ENCODE results near the gene TNS4.

Gene TNS4

DNA sequence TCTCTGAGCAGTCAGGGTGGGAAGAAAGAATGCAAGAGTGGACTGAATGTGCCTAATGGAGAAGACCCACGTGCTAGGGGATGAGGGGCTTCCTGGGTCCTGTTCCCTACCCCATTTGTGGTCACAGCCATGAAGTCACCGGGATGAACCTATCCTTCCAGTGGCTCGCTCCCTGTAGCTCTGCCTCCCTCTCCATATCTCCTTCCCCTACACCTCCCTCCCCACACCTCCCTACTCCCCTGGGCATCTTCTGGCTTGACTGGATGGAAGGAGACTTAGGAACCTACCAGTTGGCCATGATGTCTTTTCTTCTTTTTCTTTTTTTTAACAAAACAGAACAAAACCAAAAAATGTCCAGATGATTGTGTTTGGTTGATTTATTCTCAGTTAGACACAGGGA, 44.1 kb downstream of the TNS4 start:
- no peak for DNase-seq (ENCODE audit: low read depth in 2 of 2)

DNA sequence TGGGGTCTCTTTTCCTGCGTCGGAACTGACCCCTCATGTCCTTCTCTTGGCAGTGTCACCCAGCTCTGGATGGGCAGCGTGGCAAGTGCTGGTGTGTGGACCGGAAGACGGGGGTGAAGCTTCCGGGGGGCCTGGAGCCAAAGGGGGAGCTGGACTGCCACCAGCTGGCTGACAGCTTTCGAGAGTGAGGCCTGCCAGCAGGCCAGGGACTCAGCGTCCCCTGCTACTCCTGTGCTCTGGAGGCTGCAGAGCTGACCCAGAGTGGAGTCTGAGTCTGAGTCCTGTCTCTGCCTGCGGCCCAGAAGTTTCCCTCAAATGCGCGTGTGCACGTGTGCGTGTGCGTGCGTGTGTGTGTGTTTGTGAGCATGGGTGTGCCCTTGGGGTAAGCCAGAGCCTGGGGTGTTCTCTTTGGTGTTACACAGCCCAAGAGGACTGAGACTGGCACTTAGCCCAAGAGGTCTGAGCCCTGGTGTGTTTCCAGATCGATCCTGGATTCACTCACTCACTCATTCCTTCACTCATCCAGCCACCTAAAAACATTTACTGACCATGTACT, 44.9 kb downstream of the TNS4 start:
- DNase-seq (ENCODE audit: low read depth in 2 of 2), result no peak

DNA sequence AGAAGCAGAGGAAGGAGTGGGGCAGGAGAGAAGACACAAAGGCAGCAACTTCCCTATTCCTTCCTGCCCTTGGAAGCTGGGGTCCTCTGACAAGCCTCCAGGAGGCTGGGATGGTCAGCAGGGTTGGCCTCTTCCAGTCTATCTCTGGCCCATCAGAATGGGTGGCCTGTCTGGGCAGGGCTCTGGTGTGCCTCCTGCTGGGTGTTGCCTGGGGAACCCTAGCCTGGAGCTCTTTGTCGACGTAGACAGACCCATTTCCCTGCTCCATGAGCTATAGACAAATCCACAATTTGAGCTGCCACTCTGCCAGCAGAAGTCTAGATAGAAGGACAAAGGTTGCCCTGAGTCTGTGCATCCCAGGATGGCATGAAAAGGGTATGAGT, 46.8 kb downstream of the TNS4 start:
- DNase-seq (ENCODE audit: low read depth in 2 of 2), result no peak

DNA sequence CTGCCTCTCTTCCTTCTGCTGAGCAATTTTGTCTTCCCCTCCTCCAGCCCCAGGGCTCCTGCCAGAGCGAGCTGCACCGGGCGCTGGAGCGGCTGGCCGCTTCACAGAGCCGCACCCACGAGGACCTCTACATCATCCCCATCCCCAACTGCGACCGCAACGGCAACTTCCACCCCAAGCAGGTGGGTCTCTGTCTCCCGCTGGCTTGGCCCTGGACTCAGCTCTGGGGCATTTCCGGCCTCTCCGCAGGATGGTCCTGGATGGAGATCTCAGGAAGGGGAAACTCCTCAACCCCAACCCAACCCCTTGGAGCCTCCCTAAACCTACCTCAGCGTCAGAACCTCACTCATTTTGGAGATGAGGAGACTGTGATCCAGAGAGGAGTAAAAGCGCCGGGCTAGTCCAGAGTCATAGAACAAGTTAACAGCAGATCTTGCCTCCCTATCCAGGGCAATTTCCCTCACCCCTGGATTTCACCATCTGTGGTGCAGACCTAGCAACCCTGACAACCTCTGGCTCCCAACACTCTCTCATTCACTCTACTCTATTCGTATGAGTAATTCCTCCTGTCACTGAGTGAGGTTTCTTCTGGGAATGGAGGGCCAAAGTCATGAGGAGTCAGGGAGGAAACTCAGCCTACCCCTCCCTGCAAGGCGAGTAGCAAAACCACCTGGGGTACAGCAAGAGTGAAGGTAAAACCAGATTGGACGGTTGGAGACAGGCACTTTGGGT, 47.4 kb downstream of the TNS4 start:
- no peak for DNase-seq (ENCODE audit: low read depth in 2 of 2)

DNA sequence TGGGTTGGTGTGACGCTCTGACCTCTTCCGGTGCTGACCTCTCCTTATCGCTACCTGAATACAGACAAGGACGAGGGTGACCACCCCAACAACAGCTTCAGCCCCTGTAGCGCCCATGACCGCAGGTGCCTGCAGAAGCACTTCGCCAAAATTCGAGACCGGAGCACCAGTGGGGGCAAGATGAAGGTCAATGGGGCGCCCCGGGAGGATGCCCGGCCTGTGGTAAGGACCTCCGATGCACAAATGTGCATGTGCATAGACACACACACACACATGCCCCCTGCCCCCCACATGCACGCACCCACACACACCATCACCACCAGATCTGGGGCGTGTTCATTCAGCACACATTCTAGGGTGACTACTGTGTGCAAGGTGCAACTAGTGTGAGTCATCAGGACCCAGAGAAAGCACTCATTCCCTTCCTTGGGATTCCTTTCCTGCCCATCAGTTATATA, 48.5 kb downstream of the TNS4 start:
- no peak for DNase-seq (ENCODE audit: low read depth in 2 of 2)

DNA sequence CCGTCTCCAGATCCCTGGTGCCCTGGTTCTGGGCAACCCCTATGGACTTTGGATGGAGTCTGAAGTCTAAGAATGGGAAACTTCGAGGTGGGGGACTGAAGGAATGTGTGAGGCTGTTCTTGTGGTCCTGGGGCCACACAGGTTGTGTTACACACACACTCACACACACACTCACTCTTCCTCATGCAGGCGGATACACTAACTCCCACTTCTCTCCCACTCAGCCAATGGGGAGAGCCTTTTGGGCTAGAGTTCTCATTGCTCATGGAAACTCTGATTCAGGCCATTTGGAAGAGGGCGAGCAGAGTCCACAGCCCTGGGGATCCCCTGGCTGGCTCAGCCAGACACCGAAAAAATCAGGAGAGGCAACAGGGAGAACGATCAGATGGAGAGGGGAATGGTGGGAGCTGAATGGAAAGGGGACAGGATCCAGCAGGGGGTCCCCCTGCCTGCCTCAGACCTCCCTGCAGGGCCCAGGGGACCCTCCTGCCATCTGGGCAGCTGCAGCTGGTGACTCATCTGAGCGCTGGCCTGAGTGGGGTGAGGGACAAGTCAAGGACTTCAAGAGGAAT, 49.1 kb downstream of the TNS4 start:
- no peak for DNase-seq (ENCODE audit: low read depth in 2 of 2)

DNA sequence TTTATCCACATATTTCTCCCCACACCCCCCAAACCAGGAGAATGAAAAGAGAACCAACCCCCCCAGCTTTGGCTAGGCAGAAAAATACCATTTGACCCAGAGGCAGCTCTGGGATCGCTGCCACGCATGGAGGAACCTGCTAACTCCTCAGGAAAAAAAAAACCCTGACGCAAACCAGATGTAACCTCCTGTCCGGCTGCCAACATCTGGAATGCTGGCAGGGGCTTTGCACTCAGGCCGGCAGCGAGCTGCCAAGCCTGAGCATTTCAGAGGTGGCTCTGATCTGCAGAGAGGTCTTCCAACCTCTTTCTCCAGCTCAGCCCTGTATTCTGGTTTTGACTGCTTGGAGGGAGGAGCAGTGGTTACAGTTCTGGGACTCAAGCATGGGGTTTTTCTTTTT, 50.0 kb downstream of the TNS4 start:
- DNase-seq (ENCODE audit: low read depth in 2 of 2), result no peak

DNA sequence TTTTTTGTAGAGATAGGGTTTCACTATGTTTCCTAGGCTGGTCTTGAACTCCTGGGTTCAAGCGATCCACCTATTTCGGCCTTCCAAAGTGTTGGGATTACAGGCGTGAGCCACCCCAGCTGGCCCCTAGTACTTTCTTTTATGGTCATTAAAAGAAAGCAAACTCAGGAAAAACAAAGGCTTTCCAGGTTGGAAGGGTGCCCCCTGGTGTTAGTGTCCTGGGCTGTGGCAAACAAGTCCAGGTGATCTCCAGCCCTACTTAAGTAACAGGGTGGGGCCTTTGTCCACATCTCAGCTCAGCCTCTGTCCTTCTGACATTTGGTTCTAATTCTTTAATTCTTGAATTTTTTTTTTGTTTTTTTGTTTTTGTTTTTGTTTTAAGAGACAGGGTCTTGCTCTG, 51.2 kb downstream of the TNS4 start:
- DNase-seq (ENCODE audit: low read depth in 2 of 2), result no peak

DNA sequence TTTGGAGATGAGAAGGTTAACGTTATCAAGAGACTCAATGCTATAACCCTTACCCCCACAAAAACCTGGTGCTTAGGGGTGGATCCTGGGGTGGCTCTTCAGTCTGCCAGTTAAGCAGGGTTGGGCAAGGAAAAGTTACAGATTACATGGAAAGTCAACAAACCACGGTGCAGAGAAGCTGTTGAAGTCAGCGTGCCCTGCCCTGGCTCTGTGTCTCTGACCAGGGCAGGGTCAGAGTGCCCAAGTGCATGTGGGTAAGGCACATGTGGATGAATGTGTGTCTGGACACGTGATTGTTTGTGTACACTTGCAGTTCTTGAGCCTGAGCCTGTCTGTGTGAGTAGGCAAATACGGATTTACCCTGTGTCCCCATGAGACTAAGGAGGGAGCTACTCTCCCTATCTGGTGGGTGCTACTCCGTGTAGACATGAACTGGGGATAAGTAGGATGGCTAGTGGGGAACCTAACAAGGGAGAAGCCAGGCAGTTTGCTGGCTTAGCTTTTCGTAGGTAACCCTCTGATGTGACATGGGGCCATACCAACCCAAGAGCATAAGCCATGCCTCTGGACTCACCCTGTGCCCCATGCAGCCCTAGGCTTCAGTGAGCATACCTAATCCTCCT, 52.7 kb downstream of the TNS4 start:
- DNase-seq (ENCODE audit: low read depth in 2 of 2), result no peak

DNA sequence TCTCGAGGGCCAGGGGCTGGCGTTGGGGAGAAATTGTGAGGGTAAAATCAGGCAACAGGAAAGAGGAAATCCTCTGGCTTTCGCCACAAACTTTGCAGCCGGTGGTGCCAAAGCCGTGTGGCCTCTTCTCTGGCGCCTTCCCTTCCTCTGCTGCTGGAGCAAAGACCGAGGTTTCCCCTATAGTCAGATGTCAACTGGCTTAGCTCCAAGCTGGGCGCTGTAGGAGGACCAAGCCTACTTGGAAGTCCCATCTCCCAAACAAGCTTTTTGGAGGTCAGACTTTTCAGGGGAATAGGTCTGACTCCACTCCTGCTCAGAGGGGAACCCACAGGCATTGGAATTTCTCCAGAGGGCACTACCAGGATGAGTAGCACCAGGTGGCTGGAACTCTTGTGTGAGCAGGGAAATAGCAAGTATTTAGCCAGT, 53.2 kb downstream of the TNS4 start:
- no peak for DNase-seq (ENCODE audit: low read depth in 2 of 2)

DNA sequence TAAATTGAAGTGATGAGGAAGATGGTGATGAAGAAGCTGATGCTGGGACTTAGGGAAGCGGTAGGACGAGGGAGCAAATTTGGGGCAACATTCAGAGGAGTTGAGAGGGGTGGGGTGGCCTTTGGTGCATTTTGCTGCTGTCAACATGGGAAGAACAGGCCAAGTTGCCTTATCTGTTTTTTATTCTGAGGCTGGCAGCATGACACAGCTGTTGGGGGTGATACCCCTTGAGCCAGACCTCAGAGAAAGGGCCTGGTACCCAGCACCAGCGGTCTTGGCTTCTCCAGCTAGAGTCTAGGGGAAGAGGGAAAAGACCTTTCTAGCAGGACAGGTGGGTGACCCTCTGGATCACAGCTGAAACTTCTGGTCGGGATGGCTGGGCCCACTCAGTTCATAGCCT, 53.6 kb downstream of the TNS4 start:
- no peak for DNase-seq (ENCODE audit: low read depth in 2 of 2)

DNA sequence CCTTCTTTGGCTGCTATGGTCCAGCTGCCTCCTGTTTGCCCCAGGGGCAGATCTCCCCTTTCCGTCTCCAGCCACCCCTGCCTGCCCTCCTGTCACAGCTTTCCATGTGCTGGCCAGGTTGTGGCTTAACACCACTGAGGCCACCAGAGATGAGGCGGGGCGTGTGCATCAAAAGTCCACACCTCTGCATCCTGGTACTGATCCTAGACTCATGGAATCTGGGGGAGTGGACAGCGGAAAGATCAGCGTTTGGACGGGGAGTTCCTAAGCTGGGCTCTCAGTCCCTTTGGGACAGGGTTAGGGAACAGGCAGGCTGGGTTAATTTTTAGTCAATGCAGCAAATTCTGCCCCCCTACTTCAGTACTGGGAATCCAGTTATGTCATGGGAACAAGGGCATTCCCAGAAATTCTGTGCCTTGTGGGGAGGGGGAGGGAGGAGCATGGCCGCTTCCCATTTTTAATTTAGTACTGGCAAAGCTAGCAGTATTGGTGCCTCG, 54.2 kb downstream of the TNS4 start:
- DNase-seq (ENCODE audit: low read depth in 2 of 2), result no peak

DNA sequence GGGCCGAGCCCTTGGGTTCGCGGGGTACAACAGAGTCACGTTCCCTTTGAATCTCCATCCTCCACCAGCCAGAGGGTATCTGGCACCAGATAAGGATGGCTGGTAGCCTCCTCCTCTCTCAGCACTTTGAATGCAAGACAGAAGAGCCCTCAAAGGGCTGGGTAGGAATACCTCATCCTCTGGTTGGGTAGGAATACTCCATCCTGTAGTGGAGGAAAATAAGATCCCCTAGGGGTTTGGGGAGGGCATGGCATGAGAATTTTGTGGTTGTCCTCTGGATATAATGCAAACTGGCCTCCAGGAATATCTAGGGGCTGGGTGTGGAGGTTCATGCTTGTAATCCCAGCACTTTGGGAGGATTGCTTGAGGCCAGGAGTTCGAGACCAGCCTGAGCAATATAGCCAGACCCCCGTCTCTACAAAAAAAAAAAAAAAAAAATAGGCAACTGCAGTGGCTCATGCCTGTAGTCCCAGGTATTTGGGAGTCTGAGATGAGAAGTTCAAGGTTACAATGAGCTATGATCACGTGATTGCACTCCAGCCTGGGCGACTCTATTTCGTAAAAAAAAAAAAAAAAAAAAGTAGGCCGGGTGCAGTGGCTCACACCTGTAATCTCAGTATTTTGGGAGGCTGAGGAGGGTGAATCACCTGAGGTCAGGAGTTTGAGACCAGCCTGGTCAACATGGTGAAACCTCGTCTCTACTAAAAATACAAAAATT, 55.5 kb downstream of the TNS4 start:
- DNase-seq (ENCODE audit: low read depth in 2 of 2), result no peak

DNA sequence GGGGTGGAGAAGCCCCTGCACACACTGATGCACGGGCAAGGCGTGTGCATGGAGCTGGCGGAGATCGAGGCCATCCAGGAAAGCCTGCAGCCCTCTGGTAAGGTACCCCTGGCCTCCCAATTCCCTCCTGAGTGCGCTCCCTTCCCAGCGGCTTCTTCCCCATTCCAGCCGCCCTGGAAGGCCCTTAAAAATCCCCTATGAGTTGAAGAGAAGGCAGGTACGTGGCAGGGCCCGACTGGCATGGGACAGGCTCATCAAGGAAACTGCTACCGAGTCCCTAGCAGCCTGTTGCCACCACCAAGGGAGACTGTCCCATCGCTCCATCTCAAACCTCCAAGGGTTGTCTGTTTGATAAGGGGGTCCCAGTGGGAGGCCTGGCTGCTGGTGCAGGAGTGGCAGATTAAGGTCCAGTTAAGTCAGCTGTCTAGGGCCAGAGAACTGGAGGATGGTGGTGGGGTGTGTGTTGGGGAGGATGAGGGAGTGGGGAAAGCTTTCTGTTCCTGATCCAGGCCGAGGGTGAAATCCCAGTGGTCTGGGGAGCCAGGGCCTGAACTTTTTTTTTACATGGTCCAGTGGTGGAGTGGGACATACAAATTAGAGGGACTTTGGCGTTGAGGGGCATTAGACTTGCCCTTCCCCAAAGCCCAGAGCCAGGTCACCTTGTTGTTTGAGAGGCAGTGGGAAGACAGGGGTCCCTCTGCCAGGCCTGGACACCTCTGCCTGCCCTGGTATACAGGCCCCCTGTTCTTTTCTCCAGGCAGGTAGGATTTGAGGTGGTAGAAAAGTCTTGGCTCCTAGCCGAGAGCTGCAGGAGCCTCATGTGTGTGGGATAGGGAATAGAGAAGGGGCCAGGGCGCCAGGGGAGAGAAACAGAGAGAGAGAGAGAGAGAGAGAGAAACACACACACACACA, 57.2 kb downstream of the TNS4 start:
- DNase-seq (ENCODE audit: low read depth in 2 of 2), result no peak

DNA sequence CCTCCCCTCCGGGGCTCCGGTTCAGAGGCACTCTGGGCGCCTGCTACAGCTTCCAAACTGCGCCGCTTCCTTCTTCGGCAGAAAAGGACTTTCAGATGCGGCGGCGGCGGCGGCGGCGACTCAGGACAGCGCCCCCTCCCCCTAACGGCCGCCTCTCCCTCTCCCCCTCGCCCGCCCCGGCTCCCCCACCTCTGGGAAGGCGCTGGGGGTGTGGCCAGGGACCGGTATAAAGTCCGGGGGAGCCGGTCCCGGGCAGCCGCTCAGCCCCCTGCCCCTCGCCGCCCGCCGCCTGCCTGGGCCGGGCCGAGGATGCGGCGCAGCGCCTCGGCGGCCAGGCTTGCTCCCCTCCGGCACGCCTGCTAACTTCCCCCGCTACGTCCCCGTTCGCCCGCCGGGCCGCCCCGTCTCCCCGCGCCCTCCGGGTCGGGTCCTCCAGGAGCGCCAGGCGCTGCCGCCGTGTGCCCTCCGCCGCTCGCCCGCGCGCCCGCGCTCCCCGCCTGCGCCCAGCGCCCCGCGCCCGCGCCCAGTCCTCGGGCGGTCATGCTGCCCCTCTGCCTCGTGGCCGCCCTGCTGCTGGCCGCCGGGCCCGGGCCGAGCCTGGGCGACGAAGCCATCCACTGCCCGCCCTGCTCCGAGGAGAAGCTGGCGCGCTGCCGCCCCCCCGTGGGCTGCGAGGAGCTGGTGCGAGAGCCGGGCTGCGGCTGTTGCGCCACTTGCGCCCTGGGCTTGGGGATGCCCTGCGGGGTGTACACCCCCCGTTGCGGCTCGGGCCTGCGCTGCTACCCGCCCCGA, 58.0 kb downstream of the TNS4 start, which contains the start of gene IGFBP4:
Gene IGFBP4, plus strand, starts transcription at position 255 of the 792 bp plus-strand sequence. Its CDS starts 286 bp downstream, at position 541.
- DNase-seq (ENCODE audit: low read depth in 2 of 2), result peak; percentile 10 to 61

DNA sequence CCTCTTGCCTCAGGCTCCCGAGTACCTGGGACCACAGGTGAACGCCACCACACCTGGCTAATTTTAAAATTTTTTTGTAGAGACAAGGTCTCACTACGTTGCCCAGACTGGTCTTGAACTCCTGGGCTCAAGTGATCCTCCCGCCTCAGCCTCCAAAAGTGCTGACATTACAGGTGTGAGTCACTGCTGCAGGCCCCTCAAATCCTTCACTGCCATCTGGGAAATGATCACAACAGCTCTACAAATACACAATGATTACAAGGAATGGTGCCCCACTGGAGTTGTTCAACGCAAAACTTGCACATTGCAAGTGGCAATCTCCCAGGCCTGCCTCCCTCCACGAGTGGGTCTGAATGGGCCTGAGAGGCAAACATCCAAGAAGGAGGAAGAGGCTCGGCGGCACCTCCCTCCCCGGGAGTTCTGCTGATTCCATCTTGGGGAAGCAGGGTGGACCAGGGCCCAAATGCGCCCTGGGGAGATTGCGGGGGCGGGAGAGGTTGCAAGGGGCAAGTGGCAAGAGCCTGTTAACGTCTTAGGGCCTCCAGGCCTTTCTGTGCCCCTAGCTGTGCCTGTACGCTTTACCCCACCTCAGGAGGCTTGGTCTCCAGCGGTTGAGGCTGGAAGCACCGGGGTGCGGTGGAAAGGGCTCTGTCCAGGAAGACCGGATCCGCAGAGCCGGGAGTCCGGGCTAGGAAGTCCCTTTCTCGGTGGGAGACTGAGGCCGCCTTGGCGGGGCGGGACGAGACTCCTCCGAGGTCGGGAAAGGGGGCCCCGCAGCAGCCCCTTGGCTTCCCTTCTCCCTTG, 58.8 kb downstream of the TNS4 start:
- no peak for DNase-seq (ENCODE audit: low read depth in 2 of 2)

DNA sequence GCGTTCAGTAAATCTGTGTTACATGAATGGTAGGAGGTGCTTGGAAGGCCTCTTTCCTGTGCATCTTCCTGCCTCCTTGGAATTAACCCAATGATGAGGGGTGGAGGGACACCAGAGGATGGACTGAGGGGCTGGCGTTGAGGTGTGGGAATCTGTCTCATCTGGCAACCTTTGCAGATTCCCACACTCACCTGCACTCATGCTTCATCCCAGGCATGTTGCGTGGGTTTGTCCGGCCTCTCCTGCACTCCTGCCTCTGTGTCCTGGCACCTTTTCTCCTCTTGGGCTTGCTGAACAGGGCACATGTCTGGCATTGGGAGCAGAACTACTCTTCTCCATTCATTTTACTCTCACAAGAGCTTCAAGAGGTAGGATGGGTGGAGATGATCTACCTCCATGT, 61.3 kb downstream of the TNS4 start:
- DNase-seq (ENCODE audit: low read depth in 2 of 2), result no peak

DNA sequence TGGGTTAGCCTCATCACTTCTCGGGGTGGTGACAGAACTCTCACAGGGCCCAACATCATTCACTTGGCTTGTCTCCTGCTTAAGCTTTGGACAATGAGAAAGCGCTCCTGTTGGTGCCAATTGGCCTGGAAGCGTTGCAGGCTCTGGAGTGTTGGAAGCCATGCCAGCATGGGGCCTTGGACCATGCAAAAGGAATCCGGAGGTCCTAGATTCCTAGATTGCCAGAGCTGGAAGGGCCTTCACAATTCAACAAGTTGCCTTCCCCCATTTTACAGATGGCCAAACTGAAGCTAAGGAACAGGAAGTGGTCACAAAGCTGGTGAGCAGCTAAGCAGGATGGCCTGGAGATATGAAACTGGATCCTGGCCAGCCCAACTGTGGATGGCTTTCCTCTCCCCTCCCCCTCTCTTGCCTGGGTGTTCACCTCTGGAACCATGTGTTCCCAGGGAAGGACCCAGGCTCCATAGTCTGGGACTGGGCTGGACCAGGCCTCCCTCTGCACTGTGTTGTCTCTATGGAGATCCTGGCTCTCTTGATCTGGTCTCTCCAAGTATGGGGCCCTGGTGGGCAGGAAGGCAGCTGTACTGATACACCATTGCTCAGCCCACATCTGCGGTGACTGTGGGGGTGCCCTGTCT, 64.2 kb downstream of the TNS4 start:
- no peak for DNase-seq (ENCODE audit: low read depth in 2 of 2)

DNA sequence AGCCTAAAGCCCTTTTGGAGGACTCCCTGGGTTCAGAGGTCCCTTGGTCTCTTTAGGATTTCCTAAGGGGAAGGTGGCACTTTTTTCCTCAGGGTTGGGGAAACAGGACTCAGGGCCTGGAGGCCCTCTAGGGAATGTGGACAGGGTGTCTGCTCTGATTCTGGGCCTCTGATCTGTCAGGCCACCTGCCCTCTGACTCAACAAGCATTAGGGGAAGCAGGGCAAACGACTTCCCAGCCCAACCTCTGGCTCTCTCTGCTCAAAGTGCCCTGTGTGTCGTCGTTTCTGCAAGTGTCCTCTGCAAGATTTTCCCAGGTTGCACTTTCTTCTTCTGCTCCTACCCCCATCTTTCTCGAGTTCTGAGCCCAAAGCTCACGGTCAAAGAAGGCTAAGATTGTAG, 64.8 kb downstream of the TNS4 start:
- no peak for DNase-seq (ENCODE audit: low read depth in 2 of 2)

Measured in stimulated activated CD8-positive, alpha-beta memory T cell treated with anti-CD3 and anti-CD28 coated beads, Interleukin-7, amount 100 ng/mL, for 4 hours (primary cell).